Renal pelvis (tissue), 12 donors: ENCODE measurements around the gene SH2D3C. TPM values are rescaled to one million over a fixed set of nuclear protein-coding genes. Genes with fewer than 3 reads are reported as not detected.

Experiments used
- DNase-seq: peaks from one replicate; pipeline ENCODE4 v3.0.0-alpha.2; 2013
- long read RNA-seq, 16 experiments: transcript quantifications; one replicate each; lab custom pipeline, GENCODE V29; 2026
- polyA plus RNA-seq, 3 donors: library from polyadenylated mRNA; unstranded; fragments of 120-200 nt; gene quantifications; one replicate each; pipeline ENCODE4 v1.2.1, GENCODE V29; 2013; ENCODE audit not compliant: insufficient read length in 3 of 3

The SH2D3C gene, protein sequence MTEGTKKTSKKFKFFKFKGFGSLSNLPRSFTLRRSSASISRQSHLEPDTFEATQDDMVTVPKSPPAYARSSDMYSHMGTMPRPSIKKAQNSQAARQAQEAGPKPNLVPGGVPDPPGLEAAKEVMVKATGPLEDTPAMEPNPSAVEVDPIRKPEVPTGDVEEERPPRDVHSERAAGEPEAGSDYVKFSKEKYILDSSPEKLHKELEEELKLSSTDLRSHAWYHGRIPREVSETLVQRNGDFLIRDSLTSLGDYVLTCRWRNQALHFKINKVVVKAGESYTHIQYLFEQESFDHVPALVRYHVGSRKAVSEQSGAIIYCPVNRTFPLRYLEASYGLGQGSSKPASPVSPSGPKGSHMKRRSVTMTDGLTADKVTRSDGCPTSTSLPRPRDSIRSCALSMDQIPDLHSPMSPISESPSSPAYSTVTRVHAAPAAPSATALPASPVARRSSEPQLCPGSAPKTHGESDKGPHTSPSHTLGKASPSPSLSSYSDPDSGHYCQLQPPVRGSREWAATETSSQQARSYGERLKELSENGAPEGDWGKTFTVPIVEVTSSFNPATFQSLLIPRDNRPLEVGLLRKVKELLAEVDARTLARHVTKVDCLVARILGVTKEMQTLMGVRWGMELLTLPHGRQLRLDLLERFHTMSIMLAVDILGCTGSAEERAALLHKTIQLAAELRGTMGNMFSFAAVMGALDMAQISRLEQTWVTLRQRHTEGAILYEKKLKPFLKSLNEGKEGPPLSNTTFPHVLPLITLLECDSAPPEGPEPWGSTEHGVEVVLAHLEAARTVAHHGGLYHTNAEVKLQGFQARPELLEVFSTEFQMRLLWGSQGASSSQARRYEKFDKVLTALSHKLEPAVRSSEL
- 10 to 100 TPM; 13.4 to 20.4 (median 19.7) TPM for polyA plus RNA-seq
- long read RNA-seq, donor 1, partial matches to known transcripts: 0 of 1 reads
- long read RNA-seq, donor 1, other reads (novel, unspliced or antisense): 0 of 1 reads
- long read RNA-seq, donor 2, transcript SH2D3C-203 (11 exons, 2,750 nt): major isoform, 6 of 7 reads
- long read RNA-seq, donor 2, partial matches to known transcripts: 0 of 7 reads
- long read RNA-seq, donor 2, other reads (novel, unspliced or antisense): 0 of 7 reads
- long read RNA-seq, donor 3, partial matches to known transcripts: 0 of 4 reads
- long read RNA-seq, donor 3, other reads (novel, unspliced or antisense): 0 of 4 reads
- long read RNA-seq, donor 4, transcript SH2D3C-203 (11 exons, 2,750 nt): major isoform, 5 of 76 reads
- long read RNA-seq, donor 4, partial matches to known transcripts: 71 of 76 reads
- long read RNA-seq, donor 4, other reads (novel, unspliced or antisense): 0 of 76 reads
- long read RNA-seq, donor 5, partial matches to known transcripts: 0 of 1 reads
- long read RNA-seq, donor 5, other reads (novel, unspliced or antisense): 0 of 1 reads
- long read RNA-seq, donor 6, partial matches to known transcripts: 0 of 2 reads
- long read RNA-seq, donor 6, other reads (novel, unspliced or antisense): 0 of 2 reads
- long read RNA-seq, donor 7, partial matches to known transcripts: 0 of 4 reads
- long read RNA-seq, donor 7, other reads (novel, unspliced or antisense): 0 of 4 reads
- long read RNA-seq, donor 8: 0 reads
- long read RNA-seq, donor 9, partial matches to known transcripts: 0 of 6 reads
- long read RNA-seq, donor 9, other reads (novel, unspliced or antisense): 0 of 6 reads
- long read RNA-seq, donor 10, partial matches to known transcripts: 0 of 1 reads
- long read RNA-seq, donor 10, other reads (novel, unspliced or antisense): 0 of 1 reads
- long read RNA-seq, donor 11: 0 reads
- long read RNA-seq, donor 12, transcript SH2D3C-203 (11 exons, 2,750 nt): major isoform, 7 of 69 reads
- long read RNA-seq, donor 12, partial matches to known transcripts: 43 of 69 reads
- long read RNA-seq, donor 12, other reads (novel, unspliced or antisense): 19 of 69 reads
- long read RNA-seq, donor 13: 0 reads
- long read RNA-seq, donor 14: 0 reads
- long read RNA-seq, donor 15, partial matches to known transcripts: 7 of 10 reads
- long read RNA-seq, donor 15, other reads (novel, unspliced or antisense): 0 of 10 reads
- long read RNA-seq, donor 16, partial matches to known transcripts: 0 of 3 reads
- long read RNA-seq, donor 16, other reads (novel, unspliced or antisense): 0 of 3 reads

DNA sequence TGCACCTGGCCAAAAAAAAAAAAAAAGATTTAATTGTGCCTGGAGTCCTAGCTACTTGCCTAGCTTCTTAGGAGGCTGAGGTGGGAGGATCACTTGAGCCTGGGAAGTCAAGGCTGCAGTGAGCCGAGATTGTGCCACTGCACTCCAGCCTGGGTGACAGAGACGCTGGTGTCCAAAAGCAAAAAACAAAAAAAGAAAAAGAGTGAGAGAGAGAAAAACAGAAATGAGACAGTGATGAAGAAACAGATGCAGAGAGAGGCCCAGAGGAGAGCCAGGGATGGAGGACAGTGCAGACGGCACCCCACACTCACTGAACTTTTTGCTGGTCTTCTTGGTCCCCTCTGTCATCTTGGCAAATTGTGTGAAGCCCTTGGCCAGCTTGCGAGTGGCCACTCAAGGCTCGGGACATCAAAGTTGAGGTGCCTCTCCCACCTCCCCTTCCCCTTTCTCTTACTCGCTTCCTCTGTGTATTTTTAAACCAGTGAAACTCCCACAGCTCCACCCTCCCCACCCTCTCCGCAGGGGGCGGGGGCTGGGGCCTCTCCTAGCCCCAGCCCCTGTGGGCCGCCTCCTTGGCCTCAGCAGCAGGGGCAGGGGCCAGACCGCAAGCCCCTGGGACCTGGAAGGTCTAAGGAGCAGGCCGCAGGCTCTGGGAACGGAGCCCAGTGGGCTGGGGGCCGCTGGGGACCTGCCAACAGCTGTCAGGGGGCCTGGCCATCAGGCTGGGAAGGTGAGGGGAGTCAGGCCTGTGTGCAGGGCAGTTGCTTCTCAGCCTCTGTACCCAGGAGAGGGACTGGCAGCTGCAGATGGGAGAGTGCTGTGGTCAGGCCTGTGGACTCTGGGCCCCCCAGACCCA is at the start of gene SH2D3C:
Gene SH2D3C (minus strand): TSS at position 387 of the 856 bp plus-strand sequence. CDS start 39 bp downstream, at position 348.
- no peak for DNase-seq

DNA sequence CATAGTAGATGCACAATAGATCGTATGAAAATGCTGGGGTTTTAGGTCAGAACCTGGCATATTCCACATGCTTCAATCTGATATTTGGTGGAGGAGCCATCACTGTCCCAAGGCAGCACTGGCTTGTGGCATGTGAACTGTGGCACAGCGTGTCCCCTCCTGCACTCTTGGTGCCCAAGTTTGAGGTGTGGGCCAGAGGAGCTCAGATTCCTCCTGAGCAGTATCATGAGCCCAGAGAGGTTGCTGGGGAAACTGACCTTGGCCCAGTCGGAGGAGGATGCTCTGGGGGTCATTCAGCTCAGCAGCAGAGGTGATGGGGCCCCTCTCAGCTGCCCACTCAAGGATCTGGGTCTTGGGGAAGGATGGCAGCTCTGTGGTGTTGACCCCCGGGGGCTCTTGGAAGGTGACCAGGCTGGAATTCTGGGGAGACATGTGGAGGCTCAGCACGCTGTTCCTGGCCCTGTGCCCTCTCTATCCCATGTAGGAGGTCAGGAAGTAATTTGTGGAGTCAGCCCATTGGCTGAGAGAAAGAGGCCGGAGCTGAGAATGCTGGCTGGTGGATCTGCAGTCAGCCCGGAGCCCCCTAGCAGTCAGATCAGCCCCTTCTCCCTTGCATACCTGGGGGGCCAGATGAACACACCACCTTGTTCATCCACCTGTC is 47.9 kb upstream of the SH2D3C start:
- no peak for DNase-seq

DNA sequence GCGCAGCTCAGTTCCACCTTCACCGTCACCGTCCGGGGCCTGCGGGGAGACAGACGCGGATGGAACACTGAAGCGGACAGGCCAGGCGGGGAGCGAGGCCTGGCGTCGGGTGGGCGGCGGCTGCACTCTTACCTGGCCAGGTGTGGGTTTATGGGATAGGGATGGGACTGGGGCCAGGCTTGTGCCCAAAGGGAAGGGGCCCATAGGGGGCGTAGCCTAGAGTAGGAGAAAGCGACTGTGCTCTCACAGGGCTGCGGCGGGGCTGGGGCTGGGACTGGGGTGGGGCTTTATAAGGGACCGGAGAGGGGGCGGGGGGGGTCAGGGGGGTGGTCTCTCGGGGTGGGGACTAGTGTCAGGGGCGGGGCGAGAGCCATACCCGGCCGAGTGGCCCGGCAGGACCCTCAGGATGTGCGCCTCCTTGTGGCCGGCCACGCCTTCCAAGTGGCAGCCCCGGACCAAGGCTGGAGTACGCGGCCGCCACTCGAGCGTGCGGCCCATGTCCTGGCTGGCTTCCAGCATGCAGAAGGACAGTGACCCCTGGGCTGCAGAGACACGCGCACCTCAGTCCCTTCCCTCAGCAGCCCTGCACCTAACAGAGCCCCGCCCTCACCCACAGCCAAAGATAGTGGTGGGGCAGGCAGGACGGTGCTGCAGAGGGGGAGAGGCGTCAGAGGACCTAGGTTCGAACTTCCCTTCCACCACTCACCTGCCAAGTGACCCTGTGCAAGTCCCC is 47.0 kb upstream of the SH2D3C start:
- no peak for DNase-seq

DNA sequence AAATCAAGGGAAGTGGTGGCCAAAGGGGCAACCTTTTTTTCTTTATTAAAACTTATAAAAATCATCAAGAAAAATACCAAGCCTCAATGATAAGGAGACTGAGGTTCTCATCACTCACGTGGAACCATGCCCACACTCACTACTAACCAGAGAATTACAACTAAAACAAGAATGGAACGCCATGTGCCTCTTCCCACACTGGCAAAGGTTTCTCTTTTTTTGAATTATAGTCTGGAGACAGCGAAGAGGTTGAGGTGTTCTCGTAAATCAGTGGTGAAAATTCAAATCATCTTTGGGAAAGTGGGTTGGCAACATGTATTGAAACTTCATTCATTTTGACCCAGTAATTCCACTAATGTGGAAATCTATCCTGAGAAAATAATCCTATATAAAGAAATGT is 43.6 kb upstream of the SH2D3C start:
- DNase-seq: no peak

DNA sequence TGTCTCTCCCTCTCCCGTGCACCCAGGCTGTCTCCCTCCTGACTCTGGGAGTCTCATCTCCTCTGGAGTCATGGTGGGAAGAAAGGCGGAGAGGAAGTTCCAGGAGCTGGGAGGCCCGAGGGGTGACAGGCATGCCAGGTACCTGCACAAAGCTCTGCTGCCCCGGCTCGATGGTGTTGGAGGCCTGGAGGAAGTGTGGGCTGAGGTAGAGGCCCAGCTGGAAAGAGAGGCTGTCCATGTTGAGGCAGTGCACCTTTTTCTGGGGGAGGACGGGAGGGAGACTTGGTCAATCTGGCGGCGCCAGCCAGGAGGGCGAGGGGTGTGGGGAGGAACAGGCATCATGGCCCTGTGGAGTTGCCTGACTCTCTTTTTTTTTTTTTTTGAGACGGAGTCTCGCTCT is 40.1 kb upstream of the SH2D3C start:
- DNase-seq: no peak

DNA sequence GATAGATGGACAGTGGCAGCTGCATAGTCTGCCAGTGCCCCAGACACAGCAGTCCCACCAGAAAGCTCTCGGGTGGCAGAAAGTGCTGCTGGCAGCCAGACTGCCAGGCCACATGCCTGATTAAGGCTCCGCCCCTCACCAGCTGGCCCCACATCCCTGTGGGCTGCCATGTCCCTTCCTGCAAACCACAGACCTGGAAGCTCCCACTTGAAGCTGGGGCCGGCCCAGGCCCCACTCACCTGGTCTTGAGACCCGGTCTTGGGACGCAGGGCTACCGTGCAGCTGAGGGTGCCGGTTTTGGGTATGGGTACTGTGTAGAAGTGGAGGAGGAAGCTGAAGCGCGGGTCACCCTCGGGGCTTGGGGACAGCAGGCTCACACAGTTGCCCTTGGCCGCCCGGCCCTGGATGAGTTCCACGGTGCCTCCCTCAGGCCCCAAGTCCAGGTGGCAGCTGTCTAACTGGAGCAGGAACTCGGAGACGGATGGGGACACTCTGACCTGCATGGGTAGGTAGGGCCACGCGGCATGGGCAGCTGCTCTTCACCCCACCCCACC is 39.5 kb upstream of the SH2D3C start:
- no peak for DNase-seq

DNA sequence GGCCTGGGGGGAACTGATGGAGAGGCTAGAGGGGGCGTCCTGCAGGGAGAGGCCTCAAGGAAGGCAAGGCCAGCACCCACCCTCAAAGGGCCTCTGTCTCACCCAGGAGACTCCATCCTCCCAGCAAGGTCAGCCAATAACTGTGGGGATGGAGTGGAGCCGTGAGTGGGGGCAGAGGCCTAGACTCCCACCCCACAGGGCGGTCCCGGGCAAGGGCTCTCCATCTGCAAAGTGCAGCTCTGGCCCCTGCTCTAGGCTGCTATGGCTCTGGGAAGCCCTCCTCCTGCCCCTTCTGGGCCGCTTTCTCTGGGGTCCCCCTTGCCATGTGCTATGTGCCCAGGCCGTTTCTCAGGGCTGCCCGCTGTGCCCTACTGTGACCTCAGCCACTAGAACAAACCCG is 38.3 kb upstream of the SH2D3C start:
- DNase-seq: no peak

DNA sequence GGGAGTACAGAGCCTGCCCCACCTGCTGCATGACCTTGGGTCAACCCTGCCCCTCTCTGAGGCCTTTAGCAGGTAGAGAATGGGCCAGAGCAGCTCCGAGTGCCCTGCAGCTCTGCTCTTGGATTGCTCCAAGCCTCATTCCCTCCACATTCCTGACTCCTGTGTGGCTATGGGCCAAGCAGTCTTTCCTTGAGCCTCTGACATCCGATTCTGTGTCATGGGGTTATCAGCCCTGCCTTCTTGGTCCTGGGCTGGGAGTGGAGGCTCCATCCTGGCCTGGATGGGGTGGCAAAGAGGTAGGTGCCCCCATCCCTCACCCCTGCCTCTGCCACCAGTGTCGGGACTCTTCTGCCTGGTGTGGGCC is 37.9 kb upstream of the SH2D3C start:
- DNase-seq: no peak

DNA sequence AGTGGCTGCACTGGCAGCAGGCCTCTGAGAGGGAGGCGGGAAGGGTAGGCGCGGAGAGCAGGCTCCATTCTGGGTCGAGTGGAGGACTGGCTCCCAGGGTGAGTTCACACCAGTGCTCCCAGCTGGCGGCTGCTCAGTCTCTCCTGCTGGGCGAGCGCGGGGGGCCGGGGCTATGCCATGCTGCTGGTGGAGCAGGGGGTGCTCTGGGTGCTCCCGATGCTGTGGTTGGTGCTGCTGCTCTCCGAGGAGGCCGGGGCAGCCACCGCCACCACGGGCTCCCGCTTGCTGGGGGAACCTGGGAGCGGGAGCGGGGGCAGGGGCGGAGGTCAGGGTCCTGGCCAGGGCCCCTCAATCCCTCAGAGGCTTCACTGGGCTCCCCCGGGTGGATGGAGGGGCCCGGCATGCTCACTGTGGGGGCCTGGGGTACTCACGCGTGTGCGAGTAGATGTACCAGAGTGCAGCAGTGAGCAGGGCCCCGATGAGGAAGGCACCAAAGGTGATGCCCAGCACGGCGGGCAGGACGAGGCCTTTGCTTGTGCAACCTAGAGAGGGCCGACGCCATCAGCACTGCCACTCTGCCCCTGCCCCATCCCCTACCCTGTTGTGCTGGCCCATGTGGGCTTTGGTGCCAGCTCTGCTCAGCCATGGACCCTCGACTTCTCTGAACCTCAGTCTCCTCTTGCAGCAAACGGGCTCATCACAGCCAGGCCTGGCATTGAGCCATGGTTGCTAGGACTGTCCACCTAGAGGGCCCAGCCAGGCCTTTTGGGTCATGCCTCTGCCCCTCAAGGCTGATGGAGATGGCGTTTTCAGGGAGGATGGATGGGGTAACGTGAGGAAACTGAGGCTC is 37.3 kb upstream of the SH2D3C start:
- no peak for DNase-seq

DNA sequence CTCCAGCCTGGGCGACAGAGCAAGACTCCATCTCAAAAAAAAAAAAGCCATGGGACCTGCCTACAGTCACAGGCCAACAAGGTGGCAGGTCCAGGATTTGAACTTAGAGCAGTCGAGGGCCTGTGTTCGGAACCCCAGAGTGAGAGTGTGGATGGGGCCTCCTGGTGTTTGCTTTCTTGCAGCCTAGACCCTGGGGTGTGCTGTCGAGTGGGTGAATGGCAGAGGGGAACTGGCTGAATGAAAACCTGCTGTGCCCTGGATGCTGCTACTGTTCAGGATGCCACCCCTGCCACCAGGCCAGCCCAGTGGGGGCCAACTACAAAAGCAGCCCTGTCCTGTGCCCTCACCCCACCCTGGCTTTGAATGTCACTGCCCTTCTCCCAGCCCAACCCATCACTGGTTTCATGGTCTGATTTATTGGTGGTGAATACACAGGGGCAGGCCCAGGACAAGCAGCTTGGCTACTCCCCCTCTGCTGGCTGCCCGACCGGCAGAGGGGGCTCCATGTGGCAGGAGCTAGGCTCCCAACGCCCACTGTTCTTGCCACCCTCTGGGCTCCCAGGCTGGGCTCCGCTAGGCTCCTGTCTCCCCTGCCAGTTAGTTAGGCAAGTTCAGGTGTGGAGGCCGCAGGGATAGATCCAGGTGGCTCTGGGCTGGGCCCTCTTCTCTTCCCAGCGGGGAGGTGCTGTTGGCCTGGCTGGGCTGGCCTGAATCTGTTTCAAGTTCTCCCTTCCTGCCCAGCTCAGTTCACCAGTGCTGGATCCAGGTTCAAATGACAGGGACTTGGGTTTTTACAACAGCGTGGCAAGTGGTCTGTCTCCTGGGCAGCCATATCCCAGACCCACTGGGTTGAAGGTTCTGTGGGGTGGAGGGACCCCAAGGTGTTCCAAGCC is 36.4 kb upstream of the SH2D3C start:
- no peak for DNase-seq

DNA sequence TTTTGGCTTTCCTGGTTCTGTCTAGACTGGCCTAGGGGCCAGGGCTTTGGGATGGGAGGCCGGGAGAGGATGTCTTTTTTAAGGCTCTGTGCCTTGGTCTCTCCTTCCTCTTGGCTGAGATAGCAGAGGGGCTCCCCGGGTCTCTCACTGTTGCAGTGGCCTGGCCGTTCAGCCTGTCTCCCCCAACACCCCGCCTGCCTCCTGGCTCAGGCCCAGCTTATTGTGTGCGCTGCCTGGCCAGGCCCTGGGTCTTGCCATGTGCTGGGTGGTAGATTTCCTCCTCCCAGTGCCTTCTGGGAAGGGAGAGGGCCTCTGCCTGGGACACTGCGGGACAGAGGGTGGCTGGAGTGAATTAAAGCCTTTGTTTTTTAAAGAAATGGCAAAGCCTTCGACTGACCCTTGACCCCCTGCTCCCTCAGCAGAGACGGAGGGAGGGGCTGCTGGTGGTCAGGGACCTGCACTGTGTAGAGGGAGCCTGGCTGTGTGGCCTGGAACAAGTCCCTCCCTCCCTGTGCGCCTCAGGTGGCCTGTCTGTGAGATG is 35.3 kb upstream of the SH2D3C start:
- DNase-seq: no peak

DNA sequence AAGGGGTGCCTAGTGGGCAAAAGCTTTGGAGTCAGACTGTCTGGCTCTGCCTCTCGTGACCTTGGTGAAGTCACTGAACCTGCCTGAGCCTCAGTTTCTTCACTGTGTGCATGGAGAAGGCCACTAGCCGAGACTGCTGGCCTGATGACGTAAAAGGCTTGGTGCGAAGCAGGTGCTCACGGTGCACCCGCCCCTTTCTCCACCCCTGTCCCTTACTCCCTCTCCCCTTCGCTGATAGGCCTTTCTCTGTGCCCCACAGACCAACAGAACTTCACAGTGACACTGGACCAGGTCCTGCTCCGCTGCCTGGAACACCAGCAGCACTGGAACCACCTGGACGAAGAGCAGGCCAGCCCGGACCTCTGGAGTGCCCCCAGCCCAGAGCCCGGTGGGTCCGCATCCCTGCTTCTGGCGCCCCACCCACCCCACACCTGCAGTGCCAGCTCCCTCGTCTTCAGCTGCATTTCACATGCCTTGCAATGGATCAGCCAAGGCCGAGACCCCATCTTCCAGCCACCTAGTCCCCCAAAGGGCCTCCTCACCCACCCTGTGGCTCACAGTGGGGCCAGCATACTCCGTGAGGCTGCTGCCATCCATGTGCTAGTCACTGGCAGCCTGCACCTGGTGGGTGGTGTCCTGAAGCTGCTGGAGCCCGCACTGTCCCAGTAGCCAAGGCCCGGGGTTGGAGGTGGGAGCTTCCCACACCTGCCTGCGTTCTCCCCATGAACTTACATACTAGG is 34.6 kb upstream of the SH2D3C start:
- no peak for DNase-seq

DNA sequence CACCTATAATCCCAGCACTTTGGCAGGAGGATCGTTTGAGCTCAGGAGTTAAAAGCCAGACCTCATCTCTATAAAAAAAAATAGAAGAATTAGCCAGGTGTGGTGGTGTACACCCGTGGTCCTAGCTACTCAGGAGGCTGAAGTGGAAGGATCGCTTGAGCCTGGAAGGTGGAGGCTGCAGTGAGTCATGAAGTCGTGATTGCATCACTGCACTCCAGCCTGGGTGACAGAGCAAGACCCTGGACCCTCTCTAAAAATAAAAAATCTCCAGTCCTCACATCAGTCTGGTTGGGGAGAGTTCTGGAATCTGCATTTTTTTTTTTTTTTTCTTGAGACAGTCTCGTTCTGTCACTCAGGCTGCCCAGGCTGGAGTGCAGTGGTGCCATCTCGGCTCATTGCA is 33.5 kb upstream of the SH2D3C start:
- DNase-seq: no peak

DNA sequence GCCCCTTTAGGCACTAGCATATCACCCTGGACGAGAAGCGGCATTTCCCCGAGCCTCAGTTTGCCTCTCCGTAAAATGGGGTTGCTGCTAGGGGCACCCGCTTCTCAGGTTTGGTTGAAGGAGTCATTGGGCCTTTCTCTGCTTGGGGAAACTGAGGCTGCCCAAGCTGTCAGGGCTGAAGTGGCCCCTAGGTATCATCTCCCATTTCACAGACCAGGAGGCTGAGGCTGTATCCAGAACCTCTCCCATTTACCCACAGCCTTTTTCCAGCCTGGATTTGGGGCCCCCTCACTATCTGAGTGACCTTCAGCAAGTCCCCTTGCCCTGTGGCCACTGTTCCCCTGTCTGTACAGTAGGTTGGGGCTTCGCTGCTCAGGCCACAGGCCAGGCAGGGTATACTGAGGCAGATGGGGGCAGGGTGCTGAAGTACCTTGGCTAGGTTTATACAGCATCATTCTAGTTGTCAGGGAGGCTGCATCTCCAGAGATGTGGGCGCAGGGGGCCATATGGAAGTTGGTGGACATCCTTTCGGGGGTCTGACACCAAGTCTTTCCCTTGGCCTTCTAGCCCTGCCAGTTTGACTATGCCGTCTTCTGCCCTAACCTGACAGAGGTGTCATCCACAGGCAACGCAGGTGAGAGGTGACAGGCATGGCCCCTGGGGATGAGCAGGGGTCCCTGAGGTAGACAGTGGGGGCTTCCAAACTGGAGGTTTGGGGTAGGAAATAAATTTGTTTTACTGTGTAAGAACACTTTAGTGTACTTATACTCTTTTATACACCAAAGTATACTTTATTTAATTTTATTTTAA is 32.1 kb upstream of the SH2D3C start:
- DNase-seq: no peak
